PC-9 (cell line): ENCODE data around the gene FOSL2.

Source experiments
- CTCF ChIP-seq: fragments of 200-600 bp; sonication (generic); conservative IDR thresholded peaks from 2 replicates; pipeline ENCODE4 v1.6.1; 2017; ENCODE audit warnings: mixed run types, antibody characterized with exemption, mild to moderate bottlenecking, moderate library complexity
- EZH2 ChIP-seq: fragments of 200-600 bp; sonication (generic); IDR thresholded peaks from 2 replicates; pipeline ENCODE4 v1.8.0; 2017; ENCODE audit warnings: antibody characterized with exemption, low read depth

- no peak for TF ChIP-seq CTCF
- no peak for TF ChIP-seq EZH2
Observed at GRCh38 chr2:28401411-28401810, 8.8 kb downstream of the FOSL2 start.
